ENCODE measurements around the gene TFF2. TPM values are rescaled to one million over a fixed set of nuclear protein-coding genes. Genes with fewer than 3 reads are reported as not detected.

Gene TFF2
- polyA plus RNA-seq, 1 donor (not counting 4 experiments of a cell fraction or from before 2014, with no cell fraction given) = not detected

- peaks cover 8% of the 10 kb centered on the region for H3K27me3 ChIP-seq (ENCODE audit: control insufficient read depth, extremely low read depth, insufficient read depth, low read length)
- H2AFZ ChIP-seq (ENCODE audit: control insufficient read depth, low read length) = no peak overlapping the region
- no peaks in the 10 kb centered on the region for H3K36me3 ChIP-seq (ENCODE audit: control insufficient read depth in 2 of 2, extremely low read depth in 1 of 2, insufficient read depth in 2 of 2, low read length in 2 of 2)
- H3K4me3 ChIP-seq (ENCODE audit: control insufficient read depth in 2 of 3, extremely low read depth in 1 of 3, insufficient read depth in 2 of 3, low read depth in 1 of 3, low read length in 3 of 3) = no peak overlapping the region
- TF ChIP-seq CTCF (optimal IDR thresholded peaks at IDR 0.05 in 1 of 3, IDR thresholded peaks at IDR 0.05 in 1 of 3, conservative IDR thresholded peaks at IDR 0.05 in 1 of 3; ENCODE audit: extremely low read depth in 1 of 3, insufficient read depth in 2 of 3, low read length in 3 of 3) (no peak), EZH2 (IDR thresholded peaks at IDR 0.05; ENCODE audit: low read length) (no peak)
- no peak overlapping the region for H3K9ac ChIP-seq (ENCODE audit: control insufficient read depth, extremely low read depth, insufficient read depth, low read length)
- no peaks in the 10 kb centered on the region for H3K9me3 ChIP-seq (ENCODE audit: control insufficient read depth, low read depth, low read length)
- H3K79me2 ChIP-seq (ENCODE audit: control insufficient read depth, insufficient read depth, low read length) = no peaks in the 10 kb centered on the region
- no peak overlapping the region for H3K27ac ChIP-seq (ENCODE audit: control insufficient read depth, insufficient read depth, low read length)
- no peak overlapping the region for H3K4me2 ChIP-seq (ENCODE audit: control insufficient read depth, extremely low read depth, insufficient read depth, low read depth, low read length)
- no peaks in the 10 kb centered on the region for H3K9me1 ChIP-seq (ENCODE audit: control insufficient read depth, extremely low read depth, insufficient read depth, low read length)
- H3K4me1 ChIP-seq (ENCODE audit: control insufficient read depth, extremely low read depth, insufficient read depth, low read length) = no peaks in the 10 kb centered on the region
- dilution Hi-C loops (cut with MboI; ENCODE audit: extremely low pct_ligation_motif_present, low sequenced_read_pairs) = no loop called here
- DNase-seq (ENCODE audit: low read depth, low spot score) (no peak), FAIRE-seq (no peak)
- H4K20me1 ChIP-seq (ENCODE audit: control insufficient read depth, extremely low read depth, insufficient read depth, low read length) = no peaks in the 10 kb centered on the region
Observed at GRCh38 chr21:42336054-42336453, 14.7 kb downstream of the TFF2 start.

- TF ChIP-seq EZH2 (IDR thresholded peaks at IDR 0.05; ENCODE audit: low read length) (no peak), CTCF (optimal IDR thresholded peaks at IDR 0.05 in 1 of 3, IDR thresholded peaks at IDR 0.05 in 1 of 3, conservative IDR thresholded peaks at IDR 0.05 in 1 of 3; ENCODE audit: extremely low read depth in 1 of 3, insufficient read depth in 2 of 3, low read length in 3 of 3) (no peak)
- H3K4me2 ChIP-seq (ENCODE audit: control insufficient read depth, extremely low read depth, insufficient read depth, low read depth, low read length) = no peak overlapping the region
- FAIRE-seq (no peak), DNase-seq (ENCODE audit: low read depth, low spot score) (no peak)
- no peaks in the 10 kb centered on the region for H4K20me1 ChIP-seq (ENCODE audit: control insufficient read depth, extremely low read depth, insufficient read depth, low read length)
- H3K36me3 ChIP-seq (ENCODE audit: control insufficient read depth in 2 of 2, extremely low read depth in 1 of 2, insufficient read depth in 2 of 2, low read length in 2 of 2) = no peaks in the 10 kb centered on the region
- no peak overlapping the region for H3K9ac ChIP-seq (ENCODE audit: control insufficient read depth, extremely low read depth, insufficient read depth, low read length)
- H3K9me3 ChIP-seq (ENCODE audit: control insufficient read depth, low read depth, low read length) = no peaks in the 10 kb centered on the region
- no peaks in the 10 kb centered on the region for H3K9me1 ChIP-seq (ENCODE audit: control insufficient read depth, extremely low read depth, insufficient read depth, low read length)
- H3K79me2 ChIP-seq (ENCODE audit: control insufficient read depth, insufficient read depth, low read length) = no peaks in the 10 kb centered on the region
- no peak overlapping the region for H3K27ac ChIP-seq (ENCODE audit: control insufficient read depth, insufficient read depth, low read length)
- peaks cover 15% of the 10 kb centered on the region for H3K27me3 ChIP-seq (ENCODE audit: control insufficient read depth, extremely low read depth, insufficient read depth, low read length)
- no peak overlapping the region for H2AFZ ChIP-seq (ENCODE audit: control insufficient read depth, low read length)
- H3K4me1 ChIP-seq (ENCODE audit: control insufficient read depth, extremely low read depth, insufficient read depth, low read length) = no peaks in the 10 kb centered on the region
- dilution Hi-C loops (cut with MboI; ENCODE audit: extremely low pct_ligation_motif_present, low sequenced_read_pairs) = no loop called here
- H3K4me3 ChIP-seq (ENCODE audit: control insufficient read depth in 2 of 3, extremely low read depth in 1 of 3, insufficient read depth in 2 of 3, low read depth in 1 of 3, low read length in 3 of 3) = no peak overlapping the region
Observed at GRCh38 chr21:42332557-42333317, 18.1 kb downstream of the TFF2 start.

Measured in keratinocyte (primary cell).